H1 (cell line): ENCODE results near the gene NGFR. TPM values are rescaled to one million over a fixed set of nuclear protein-coding genes. Genes with fewer than 3 reads are reported as not detected.

Experiments used
- CTCF ChIA-PET: fragments of 300-600 bp; sonication (Branson Sonifier 250); formaldehyde crosslinking; loops from one replicate; lab custom pipeline; 2021; ENCODE audit not compliant: partially characterized antibody; lab: Charles Lee
- POLR2A ChIA-PET: fragments of 300-600 bp; sonication (Branson Sonifier 250); formaldehyde crosslinking; loops from one replicate; lab custom pipeline; 2021; ENCODE audit warnings: inconsistent platforms; ENCODE audit not compliant: partially characterized antibody; lab: Charles Lee
- DNase-seq, 2 experiments: peaks; one replicate each; pipeline versions ENCODE4 v3.0.0 to v3.0.0-alpha.2; 2010 to 2022; ENCODE audit warnings: low spot score in 2 of 2, low read depth in 1 of 2, mixed read lengths in 1 of 2
- FAIRE-seq: peaks from 2 replicates; lab custom pipeline; 2011; peaks lifted over from hg19 to GRCh38; lab: Jason Lieb, UNC
- H2AFZ ChIP-seq: 2 replicates; pipeline ENCODE4 v1.8.1; 2012; ENCODE audit warnings: low read length, inconsistent platforms
- H2AK5ac ChIP-seq: 2 replicates; pipeline ENCODE4 v1.6.1; 2013; ENCODE audit warnings: low read depth, low read length
- H2BK120ac ChIP-seq: replicated peaks from 2 replicates; pipeline ENCODE3; 2013; ENCODE audit warnings: low read depth, low read length, inconsistent platforms
- H2BK12ac ChIP-seq: 2 replicates; pipeline ENCODE4 v1.6.1; 2013; ENCODE audit warnings: low read depth, low read length
- H2BK15ac ChIP-seq: 2 replicates; pipeline ENCODE4 v1.6.1; 2013; ENCODE audit warnings: low read length
- H2BK20ac ChIP-seq: 2 replicates; pipeline ENCODE4 v1.6.1; 2013; ENCODE audit warnings: low read length
- H2BK5ac ChIP-seq: 2 replicates; pipeline ENCODE4 v1.6.1; 2013; ENCODE audit warnings: low read depth, low read length
- H3K14ac ChIP-seq: 2 replicates; pipeline ENCODE4 v1.6.1; 2013; ENCODE audit warnings: inconsistent platforms; ENCODE audit not compliant: insufficient read length
- H3K18ac ChIP-seq: 2 replicates; pipeline ENCODE4 v1.6.1; 2013; ENCODE audit warnings: low read length; ENCODE audit errors: extremely low read depth
- H3K23ac ChIP-seq: 2 replicates; pipeline ENCODE4 v1.6.1; 2013; ENCODE audit warnings: inconsistent platforms; ENCODE audit not compliant: insufficient read length
- H3K23me2 ChIP-seq: 2 replicates; pipeline ENCODE4 v1.6.1; 2013; ENCODE audit warnings: low read depth, low read length
- H3K27ac ChIP-seq: 2 replicates; pipeline ENCODE4 v1.6.1; 2011; ENCODE audit warnings: low read depth, low read length, inconsistent platforms
- H3K27me3 ChIP-seq, 4 experiments: replicated peaks in 1 of 4; 1 replicate in 1 of 4; 2 replicates in 3 of 4; pipeline versions ENCODE4 v1.6.1 to v1.8.1; 2011 to 2013; ENCODE audit warnings: low read length in 3 of 4, mild to moderate bottlenecking in 3 of 4, inconsistent platforms in 2 of 4, mixed read lengths in 2 of 4, moderate library complexity in 1 of 4; ENCODE audit not compliant: control insufficient read depth in 3 of 4, insufficient read depth in 3 of 4; ENCODE audit errors: extremely low read depth in 1 of 4
- H3K36me3 ChIP-seq, 4 experiments: 2 replicates each; pipeline versions ENCODE4 v1.6.1 to v1.8.1; 2011 to 2013; ENCODE audit warnings: mild to moderate bottlenecking in 4 of 4, low read length in 3 of 4, moderate library complexity in 2 of 4, control low read depth in 1 of 4, inconsistent platforms in 1 of 4; ENCODE audit not compliant: insufficient read depth in 4 of 4, control insufficient read depth in 2 of 4
- H3K4ac ChIP-seq: replicated peaks from 2 replicates; pipeline ENCODE3; 2013; ENCODE audit warnings: low read length, low read depth, mixed read lengths, inconsistent platforms; ENCODE audit not compliant: insufficient read length
- H3K4me1 ChIP-seq, 4 experiments: replicated peaks in 1 of 4; 1 replicate in 1 of 4; 2 replicates in 3 of 4; pipeline versions ENCODE4 v1.6.1 to v1.8.1; 2011 to 2013; ENCODE audit warnings: low read length in 3 of 4, inconsistent platforms in 2 of 4, mixed read lengths in 1 of 4; ENCODE audit not compliant: insufficient read depth in 4 of 4, control insufficient read depth in 3 of 4
- H3K4me2 ChIP-seq, 2 experiments: 2 replicates each; pipeline versions ENCODE4 v1.6.1 to v1.8.1; 2011 to 2013; ENCODE audit warnings: low read depth in 2 of 2, low read length in 2 of 2, control low read depth in 1 of 2, inconsistent platforms in 1 of 2, mild to moderate bottlenecking in 1 of 2; ENCODE audit not compliant: insufficient read depth in 1 of 2
- H3K4me3 ChIP-seq, 4 experiments: fragments of 200-600, 300-600 bp in 1 of 4; sonication (generic), shearing (Covaris generic), sonication (Bioruptor Twin) in 1 of 4; 2 replicates each; pipeline versions ENCODE4 v1.5.1 to v1.8.1; 2011 to 2016; ENCODE audit warnings: low read length in 4 of 4, low read depth in 3 of 4, control low read depth in 2 of 4, inconsistent platforms in 2 of 4, mild to moderate bottlenecking in 2 of 4, mixed read lengths in 1 of 4, moderate library complexity in 1 of 4; ENCODE audit not compliant: insufficient read depth in 2 of 4; ENCODE audit errors: extremely low read depth in 1 of 4
- H3K56ac ChIP-seq: replicated peaks from 2 replicates; pipeline ENCODE3; 2013; ENCODE audit warnings: low read depth, mild to moderate bottlenecking, mixed read lengths, low read length, inconsistent platforms; ENCODE audit not compliant: insufficient read length
- H3K79me1 ChIP-seq: 2 replicates; pipeline ENCODE4 v1.6.1; 2013; ENCODE audit warnings: low read depth, low read length, control low read depth
- H3K79me2 ChIP-seq, 2 experiments: 2 replicates each; pipeline versions ENCODE4 v1.6.1 to v1.8.1; 2012 to 2013; ENCODE audit warnings: low read length in 2 of 2, mild to moderate bottlenecking in 2 of 2, inconsistent platforms in 1 of 2; ENCODE audit not compliant: insufficient read depth in 2 of 2, control insufficient read depth in 1 of 2
- H3K9ac ChIP-seq, 4 experiments: replicated peaks in 1 of 4; 1 replicate in 1 of 4; 2 replicates in 3 of 4; pipeline versions ENCODE4 v1.6.1 to v1.8.1; 2011 to 2013; ENCODE audit warnings: low read depth in 3 of 4, low read length in 3 of 4, control low read depth in 2 of 4, mild to moderate bottlenecking in 2 of 4, moderate library complexity in 2 of 4, inconsistent platforms in 1 of 4; ENCODE audit errors: extremely low read depth in 1 of 4
- H3K9me3 ChIP-seq, 2 experiments: 2 replicates each; pipeline versions ENCODE4 v1.6.1 to v1.8.1; 2012 to 2013; ENCODE audit warnings: mild to moderate bottlenecking in 2 of 2, moderate library complexity in 2 of 2, control low read depth in 1 of 2, inconsistent platforms in 1 of 2, low read depth in 1 of 2, low read length in 1 of 2, mixed read lengths in 1 of 2; ENCODE audit not compliant: insufficient read depth in 2 of 2
- H4K20me1 ChIP-seq, 2 experiments: replicated peaks in 1 of 2; 2 replicates each; pipeline versions ENCODE3 to v1.8.1; 2011 to 2013; ENCODE audit warnings: inconsistent platforms in 2 of 2, low read length in 2 of 2, mild to moderate bottlenecking in 1 of 2; ENCODE audit not compliant: insufficient read depth in 2 of 2, control insufficient read depth in 1 of 2
- H4K5ac ChIP-seq: 2 replicates; pipeline ENCODE4 v1.6.1; 2013; ENCODE audit warnings: low read length, low read depth, mixed read lengths, inconsistent platforms; ENCODE audit not compliant: insufficient read length
- H4K8ac ChIP-seq: 2 replicates; pipeline ENCODE4 v1.8.0; 2013; ENCODE audit warnings: mild to moderate bottlenecking, moderate library complexity, low read length, inconsistent platforms; ENCODE audit not compliant: insufficient read depth; ENCODE audit errors: extremely low read depth
- H4K91ac ChIP-seq: replicated peaks from 2 replicates; pipeline ENCODE3; 2013; ENCODE audit warnings: low read length, mixed read lengths, inconsistent platforms; ENCODE audit not compliant: insufficient read length
- ATF3 ChIP-seq: IDR thresholded peaks from 2 replicates; pipeline ENCODE4 v1.6.1; 2011; ENCODE audit warnings: low read depth, mild to moderate bottlenecking, low read length; ENCODE audit not compliant: insufficient read depth
- EZH2 ChIP-seq: fragments of 200-600 bp; sonication (generic); IDR thresholded peaks from 2 replicates; pipeline ENCODE4 v1.7.1; 2012; ENCODE audit warnings: low read depth, mild to moderate bottlenecking, moderate library complexity, low read length, inconsistent platforms; ENCODE audit not compliant: severe bottlenecking
- JUND ChIP-seq: IDR thresholded peaks from 2 replicates; pipeline ENCODE4 v1.6.1; 2011; ENCODE audit warnings: mild to moderate bottlenecking, improper control_type of control experiment, low read length
- KDM1A ChIP-seq: fragments of 200-600, 300-600 bp; sonication (generic); IDR thresholded peaks from 2 replicates; pipeline ENCODE4 v1.7.1; 2016; ENCODE audit warnings: mild to moderate bottlenecking, low read length, borderline replicate concordance
- MAFK ChIP-seq: IDR thresholded peaks from 2 replicates; pipeline ENCODE4 v1.6.1; 2012; ENCODE audit warnings: low read depth, mild to moderate bottlenecking, improper control_type of control experiment, low read length
- POU5F1 ChIP-seq: IDR thresholded peaks from 2 replicates; pipeline ENCODE4 v1.6.1; 2011; ENCODE audit warnings: low read depth, mild to moderate bottlenecking, low read length, moderate library complexity
- RFX5 ChIP-seq: IDR thresholded peaks from 2 replicates; pipeline ENCODE4 v1.6.1; 2011; ENCODE audit warnings: low read depth, low read length, improper control_type of control experiment, borderline replicate concordance
- SIN3A ChIP-seq, 2 experiments: IDR thresholded peaks in 1 of 2; conservative IDR thresholded peaks in 1 of 2; 2 replicates each; pipeline ENCODE4 v1.6.1; 2011 to 2012; ENCODE audit warnings: low read length in 2 of 2, improper control_type of control experiment in 1 of 2, low read depth in 1 of 2, mild to moderate bottlenecking in 1 of 2
- SIRT6 ChIP-seq: IDR thresholded peaks from one replicate; pipeline ENCODE4 v1.7.1; 2012; ENCODE audit warnings: low read length, inconsistent platforms
- TAF1 ChIP-seq: IDR thresholded peaks from 2 replicates; pipeline ENCODE4 v1.6.1; 2011; ENCODE audit warnings: mild to moderate bottlenecking, low read depth, low read length
- TEAD4 ChIP-seq: IDR thresholded peaks from 2 replicates; pipeline ENCODE4 v1.6.1; 2012; ENCODE audit warnings: low read depth, low read length, inconsistent platforms, mixed read lengths
- WGBS, 2 experiments: shearing (Covaris generic) in 1 of 2; methylation state at CpG; one replicate each; pipeline versions ENCODE4 v1.1.6 to v1.1.7; 2013 to 2015; ENCODE audit warnings: low lambda C conversion rate in 2 of 2, mixed read lengths in 2 of 2, inconsistent platforms in 1 of 2, low coverage in 1 of 2, missing lambda C conversion rate in 1 of 2; ENCODE audit not compliant: insufficient replicate concordance in 2 of 2, insufficient coverage in 1 of 2, insufficient read length in 1 of 2; ENCODE audit errors: extremely low coverage in 1 of 2, missing lambda C conversion rate in 1 of 2; 5-methylcytosine and 5-hydroxymethylcytosine counted together
- polyA plus RNA-seq, 7 experiments: library from polyadenylated mRNA; depleted of rRNA in 3 of 7; stranded (reverse) in 5 of 7; unstranded in 2 of 7; fragments of >200 nt in 5 of 7; fragments of 200-250 nt in 2 of 7; gene quantifications; 1 replicate in 5 of 7; 2 replicates in 1 of 7; 4 replicates in 1 of 7; pipeline versions ENCODE4 v1.2.1 to v1.2.3, GENCODE V29; 2011 to 2013; ENCODE audit warnings: missing spikeins in 2 of 7, mixed read lengths in 2 of 7
- total RNA-seq: library from RNA; stranded (reverse); fragmentation: NEBNext Ultra II Directional; extraction: Animal tissue kit (Norgen Biotek cat#: 25700); gene quantifications from 2 replicates; pipeline ENCODE4 v1.2.1, GENCODE V29; 2021

Gene NGFR
- total and polyA plus RNA-seq, 2 of the 8 experiments (the other 6 are each of a cell fraction or from before 2014, with no cell fraction given) = 8.1 to 10.3 TPM

DNA sequence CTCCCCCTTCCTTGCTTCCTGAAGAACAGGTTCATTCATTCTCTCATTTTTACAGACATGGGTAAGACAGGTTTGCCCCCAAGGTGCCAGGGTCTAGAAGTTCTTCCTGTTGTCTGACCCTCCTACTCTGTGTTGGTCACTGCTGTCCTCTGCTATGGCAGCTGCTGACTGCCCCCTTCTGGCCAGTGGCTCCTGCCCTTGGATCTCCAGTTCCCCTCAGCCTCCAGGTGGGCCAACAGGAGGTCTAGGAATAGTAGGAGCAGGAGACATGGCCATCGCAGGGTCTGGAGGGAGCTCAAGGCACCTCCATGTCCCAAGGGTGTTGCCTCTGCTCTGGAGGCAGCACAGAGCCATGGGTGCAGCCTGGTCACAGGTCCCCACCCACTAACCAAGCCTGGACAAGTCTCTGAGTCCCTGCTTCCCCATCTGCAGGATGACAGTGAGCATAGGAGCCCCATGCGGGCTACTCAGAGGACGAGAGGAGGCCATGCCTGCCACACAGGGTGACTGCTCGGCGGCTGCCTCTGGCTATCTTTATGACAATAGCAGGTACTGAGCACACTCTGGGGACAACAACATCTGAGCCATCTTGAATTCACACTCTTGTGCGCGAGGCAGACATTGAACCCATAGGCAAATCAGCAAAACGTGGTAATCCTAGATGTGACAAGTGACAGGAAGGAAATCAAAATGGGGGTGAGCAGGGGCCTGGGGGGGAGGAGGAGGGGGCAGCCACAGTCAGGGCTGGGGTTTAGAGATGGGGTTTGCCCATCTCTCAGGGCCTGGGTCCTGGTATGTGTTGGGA is 53.6 kb downstream of the NGFR start:
- POLR2A ChIA-PET = interaction anchor here (0.9 to 1.0 kb wide), 2 partner anchors 114 to 141 kb away, joined by 3 read pairs; no protein-coding TSS in a partner anchor
- 87% methylated on average over 8 of the region's 8 CpGs; no CpG with 5 or more reads in 1 of the 2 experiments for WGBS, 2 experiments
- TF ChIP-seq MAFK = no peak
- no peak for TF ChIP-seq TAF1
- no peak for TF ChIP-seq TEAD4
- no peak for TF ChIP-seq EZH2
- peak; percentile 80; the same call in 1 of the 2 replicates for TF ChIP-seq KDM1A
- TF ChIP-seq SIRT6 = no peak
- TF ChIP-seq SIN3A (conservative IDR thresholded peaks at IDR 0.05 in 1 of 2, IDR thresholded peaks at IDR 0.05 in 1 of 2; ENCODE audit: low read depth in 1 of 2, low read length in 2 of 2) = 0 out of 4 replicates have a peak, but pooled peaks of 1 of the 2 experiments have one; percentile 30
- no peak for TF ChIP-seq RFX5
- TF ChIP-seq JUND = no peak
- TF ChIP-seq ATF3 = no peak
- no peak for TF ChIP-seq POU5F1

More for the DNA sequence above, 53.6 kb downstream of the NGFR start:
- Histone ChIP-seq H3K79me2 (no peaks in the 10 kb centered on the region), H2BK5ac (no peak overlapping the region), H4K91ac (no peak overlapping the region), H3K18ac (no peak overlapping the region), H2BK15ac (peak overlapping the region; percentile 75; the same call in 1 of the 2 replicates), H2AK5ac (no peak overlapping the region), H3K27me3 (no peaks in the 10 kb centered on the region), H3K36me3 (no peaks in the 10 kb centered on the region), H4K20me1 (no peaks in the 10 kb centered on the region), H3K56ac (no peak overlapping the region), H4K5ac (no peak overlapping the region), H3K4ac (no peak overlapping the region), H3K23ac (no peak overlapping the region), H3K27ac (no peak overlapping the region), H3K9me3 (no peaks in the 10 kb centered on the region), H3K14ac (no peak overlapping the region), H3K79me1 (no peaks in the 10 kb centered on the region), H3K4me2 (no peak overlapping the region), H3K23me2 (no peaks in the 10 kb centered on the region), H2AFZ (no peak overlapping the region), H2BK20ac (peak overlapping the region; percentile 82; the same call in 1 of the 2 replicates), H2BK12ac (peak overlapping the region; percentile 72; the same call in 1 of the 2 replicates), H3K9ac (no peak overlapping the region), H4K8ac (no peak overlapping the region), H3K4me3 (no peak overlapping the region), H2BK120ac (no peak overlapping the region), H3K4me1 (peaks cover 0 to 26% (median 14%) of the 10 kb centered on the region in 4 experiments; a peak in 6 of 7 replicates)
- FAIRE-seq (peak; percentile 85), DNase-seq (peak in 1 of 2 experiments; percentile 85)
- CTCF ChIA-PET = interaction anchor here (0.7 to 16.4 kb wide), 18 partner anchors 9 to 148 kb away, joined by 3 to 228 read pairs (median 6); partner anchors contain the start of genes NGFR and PHB1
